Neuron (in vitro differentiated cells): ENCODE measurements around the gene SPATA31C1.
"Not testable (repeated sequence)": the region's sequence is repeated elsewhere in the genome, so short reads cannot be mapped to it uniquely, and the experiment has no call there.

Source experiments
- H2AFZ ChIP-seq: one replicate; pipeline ENCODE4 v1.6.1; 2013; ENCODE audit warnings: low read depth, mild to moderate bottlenecking, inconsistent platforms, low read length, moderate library complexity
- H3K27me3 ChIP-seq: one replicate; pipeline ENCODE4 v1.6.1; 2013; ENCODE audit warnings: low read length; ENCODE audit not compliant: insufficient read depth
- H3K36me3 ChIP-seq: one replicate; pipeline ENCODE4 v1.6.1; 2013; ENCODE audit warnings: low read length; ENCODE audit not compliant: insufficient read depth
- H3K4me1 ChIP-seq: one replicate; pipeline ENCODE4 v1.6.1; 2013; ENCODE audit warnings: low read length; ENCODE audit not compliant: insufficient read depth
- H3K4me3 ChIP-seq: 2 replicates; pipeline ENCODE4 v1.5.1; 2013; ENCODE audit warnings: mild to moderate bottlenecking, low read length, moderate library complexity
- H3K9me3 ChIP-seq: one replicate; pipeline ENCODE4 v1.6.1; 2013; ENCODE audit warnings: low read length

The SPATA31C1 gene

DNA sequence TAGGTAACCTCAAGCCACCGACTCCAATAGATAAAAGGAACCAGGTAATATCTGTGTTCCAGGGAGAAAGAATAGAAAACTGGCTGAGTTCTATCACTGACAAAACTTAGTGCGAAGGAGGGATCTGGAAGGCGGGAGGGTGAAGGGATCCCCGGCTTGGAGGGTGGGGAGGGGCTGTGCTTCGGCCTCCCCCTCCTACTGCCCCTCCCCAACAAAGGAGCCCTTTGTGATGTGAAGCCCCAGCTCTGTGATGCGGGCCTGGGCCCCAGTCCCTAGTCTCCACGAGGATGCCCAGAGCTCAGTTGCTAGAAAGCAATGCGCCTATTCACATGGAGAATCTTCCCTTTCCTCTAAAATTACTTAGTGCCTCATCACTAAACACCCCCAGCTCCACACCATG is at the start of gene SPATA31C1:
SPATA31C1 (plus strand) TSS at position 301 of the 400 bp plus-strand sequence.
- H2AFZ ChIP-seq, H3K4me1 ChIP-seq, H3K4me3 ChIP-seq, H3K9me3 ChIP-seq, H3K27me3 ChIP-seq, H3K36me3 ChIP-seq: not testable (repeated sequence)

DNA sequence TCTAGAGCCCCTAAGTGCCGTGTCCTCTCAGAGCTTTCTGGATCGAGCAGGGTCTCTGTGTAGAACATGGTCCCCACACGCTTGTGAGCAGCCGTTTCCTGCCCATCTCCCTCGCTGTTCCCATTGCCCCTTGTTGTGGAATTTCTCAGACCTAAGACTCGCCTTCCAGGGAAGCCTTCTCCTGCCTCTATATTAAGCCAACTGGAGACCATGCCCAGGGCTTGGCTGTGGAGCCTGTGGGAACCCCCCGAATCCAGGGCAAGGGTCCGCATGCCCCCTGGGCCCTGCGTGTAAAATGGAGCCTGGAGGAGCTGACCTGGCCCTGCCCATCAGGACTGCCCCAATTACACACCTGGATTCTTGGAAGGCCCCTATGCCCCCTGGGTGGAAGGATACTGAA is 49.6 kb upstream of the SPATA31C1 start:
- Histone ChIP-seq H3K36me3 (no peaks in the 10 kb centered on the region), H3K9me3 (no peaks in the 10 kb centered on the region), H2AFZ (no peak overlapping the region), H3K4me1 (no peaks in the 10 kb centered on the region), H3K4me3 (no peak overlapping the region), H3K27me3 (no peaks in the 10 kb centered on the region)

DNA sequence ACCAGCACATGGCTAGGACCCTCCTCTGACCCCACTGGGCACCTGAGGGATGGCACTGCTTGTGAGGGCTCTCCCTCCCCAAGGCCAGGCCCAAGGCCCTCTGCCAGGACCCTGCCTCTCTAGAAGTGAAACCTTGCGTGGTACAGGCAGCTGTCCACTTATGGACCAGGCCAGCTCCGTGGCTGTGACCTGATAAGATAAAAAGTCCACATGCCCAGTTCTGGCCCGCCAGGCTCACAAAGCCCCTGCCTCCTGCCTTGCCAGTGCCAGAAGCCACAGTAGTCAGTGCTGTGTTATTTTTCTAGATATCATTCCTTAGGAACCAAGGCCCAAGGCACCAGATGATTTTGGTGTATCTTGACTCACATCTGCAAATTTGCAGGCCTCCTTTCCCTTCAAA is 49.1 kb upstream of the SPATA31C1 start:
- Histone ChIP-seq H2AFZ (no peak overlapping the region), H3K4me1 (no peaks in the 10 kb centered on the region), H3K9me3 (no peaks in the 10 kb centered on the region), H3K36me3 (no peaks in the 10 kb centered on the region), H3K27me3 (no peaks in the 10 kb centered on the region), H3K4me3 (no peak overlapping the region)

DNA sequence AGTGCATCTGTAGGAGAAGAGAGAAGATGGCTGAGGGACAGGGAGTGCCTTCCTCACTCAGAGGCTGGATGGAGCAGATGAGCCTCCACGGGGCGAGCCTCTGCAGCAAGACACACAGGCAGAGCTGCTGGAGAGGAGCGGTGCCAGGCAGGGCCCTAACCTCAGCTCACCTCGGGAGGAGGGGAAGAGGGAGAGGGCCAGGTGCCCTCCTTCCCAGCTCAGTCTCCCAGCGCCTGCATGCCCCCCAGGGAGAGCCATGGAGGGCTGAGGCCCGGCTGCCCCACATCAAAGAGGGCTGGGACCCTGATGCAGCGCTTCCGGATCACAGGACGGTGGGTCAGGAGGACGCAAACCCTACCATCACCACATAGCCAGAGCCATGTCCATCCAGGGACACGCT is 48.7 kb upstream of the SPATA31C1 start:
- no peaks in the 10 kb centered on the region for H3K36me3 ChIP-seq
- H3K27me3 ChIP-seq, result no peaks in the 10 kb centered on the region
- no peaks in the 10 kb centered on the region for H3K4me1 ChIP-seq
- H3K4me3 ChIP-seq, result no peak overlapping the region
- no peak overlapping the region for H2AFZ ChIP-seq
- no peaks in the 10 kb centered on the region for H3K9me3 ChIP-seq

DNA sequence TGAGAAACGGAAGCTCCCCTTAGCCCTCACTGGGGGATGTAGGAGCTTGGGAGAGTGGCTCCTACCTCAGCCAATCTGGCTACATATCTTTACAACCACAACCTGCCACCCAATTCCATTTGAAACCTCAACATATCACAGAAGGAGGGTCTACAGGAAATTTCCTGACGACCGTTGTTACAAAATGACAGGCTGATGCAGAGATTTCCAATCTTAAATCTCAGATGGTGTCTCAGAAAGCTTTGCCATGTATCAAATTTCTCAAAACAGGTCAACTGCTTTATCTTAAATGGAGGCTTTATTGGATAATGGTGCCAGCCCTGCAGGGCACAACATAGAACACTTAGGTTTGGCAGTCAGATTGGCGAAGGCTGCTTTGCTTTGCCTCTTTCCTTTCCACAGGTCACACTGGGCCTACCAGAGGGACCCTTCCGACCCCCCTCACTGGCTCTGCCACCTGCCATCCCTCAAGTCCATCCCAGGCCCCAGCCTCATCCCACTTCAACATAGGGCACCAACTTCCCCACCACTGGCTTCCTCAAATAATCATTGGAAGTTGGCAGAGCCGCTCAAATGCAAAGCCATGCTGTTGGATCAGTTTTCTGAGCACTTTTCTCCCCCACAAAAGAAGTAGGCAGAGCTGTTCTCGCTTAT is 46.2 kb upstream of the SPATA31C1 start:
- no peaks in the 10 kb centered on the region for H3K9me3 ChIP-seq
- no peaks in the 10 kb centered on the region for H3K27me3 ChIP-seq
- no peaks in the 10 kb centered on the region for H3K36me3 ChIP-seq
- H2AFZ ChIP-seq, result no peak overlapping the region
- no peak overlapping the region for H3K4me3 ChIP-seq
- H3K4me1 ChIP-seq, result no peaks in the 10 kb centered on the region

DNA sequence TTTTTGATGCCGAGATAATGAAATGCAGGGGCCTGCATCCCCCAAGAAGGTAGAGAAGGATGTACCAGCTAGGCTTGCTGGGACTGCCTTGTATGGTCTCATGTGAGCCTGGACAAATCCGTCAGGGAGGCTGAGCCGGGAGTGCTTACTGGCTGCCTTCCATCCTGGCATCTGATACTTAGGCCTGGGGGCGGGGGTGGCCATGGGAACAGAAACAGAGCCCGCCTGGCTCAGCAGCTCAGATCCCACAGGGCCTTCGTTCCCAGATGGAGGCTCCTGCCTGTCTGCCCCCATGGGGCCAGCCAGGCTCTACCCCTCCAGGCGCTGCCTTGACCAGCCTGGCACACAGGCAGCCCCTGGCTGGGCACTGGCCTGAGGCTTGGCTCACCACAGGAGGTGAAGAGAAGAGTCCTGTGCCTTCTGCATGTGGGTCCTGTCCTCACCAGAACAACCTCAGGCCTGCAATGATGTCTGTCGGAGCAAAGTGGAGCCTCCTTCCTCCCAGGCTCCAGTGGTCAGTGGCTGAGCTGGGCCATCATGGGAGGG is 45.6 kb upstream of the SPATA31C1 start:
- Histone ChIP-seq H3K9me3 (no peaks in the 10 kb centered on the region), H3K36me3 (no peaks in the 10 kb centered on the region), H3K27me3 (no peaks in the 10 kb centered on the region), H3K4me3 (no peak overlapping the region), H3K4me1 (no peaks in the 10 kb centered on the region), H2AFZ (no peak overlapping the region)

DNA sequence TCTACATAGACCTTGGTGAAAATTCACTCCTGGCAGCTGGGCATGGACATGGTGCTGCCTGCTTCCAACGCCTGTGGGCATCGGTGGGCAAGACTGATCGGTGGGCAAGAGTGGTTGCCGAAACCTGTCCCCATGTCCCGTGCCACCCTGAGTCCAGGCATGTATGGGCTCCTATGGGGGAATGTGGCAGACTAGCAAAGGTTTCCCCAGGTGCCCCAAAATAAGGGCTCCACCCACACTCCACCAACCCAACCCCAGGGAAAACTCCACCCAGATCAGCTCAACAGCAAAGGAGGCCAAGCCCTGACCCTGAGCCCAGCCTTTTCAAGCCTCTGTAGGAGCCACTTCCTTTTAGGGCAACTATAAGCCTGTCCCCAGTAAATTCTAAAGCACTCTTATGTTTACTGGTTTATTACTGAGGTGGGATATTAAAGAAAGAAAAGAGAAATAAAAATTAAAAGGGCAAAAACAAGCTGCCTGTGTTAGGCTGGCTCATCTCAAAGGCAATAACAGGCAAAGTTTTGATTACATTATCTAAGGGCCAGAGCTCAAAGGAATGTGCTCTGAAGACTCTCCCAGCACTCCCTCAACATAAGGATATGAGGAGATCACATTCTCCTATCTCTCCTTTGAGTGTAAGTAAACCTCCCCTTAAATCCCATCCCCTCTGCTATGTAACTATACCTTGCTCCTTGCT is 44.0 kb upstream of the SPATA31C1 start:
- Histone ChIP-seq H3K27me3 (no peaks in the 10 kb centered on the region), H3K4me3 (no peak overlapping the region), H3K4me1 (no peaks in the 10 kb centered on the region), H3K36me3 (no peaks in the 10 kb centered on the region), H3K9me3 (no peaks in the 10 kb centered on the region), H2AFZ (no peak overlapping the region)

DNA sequence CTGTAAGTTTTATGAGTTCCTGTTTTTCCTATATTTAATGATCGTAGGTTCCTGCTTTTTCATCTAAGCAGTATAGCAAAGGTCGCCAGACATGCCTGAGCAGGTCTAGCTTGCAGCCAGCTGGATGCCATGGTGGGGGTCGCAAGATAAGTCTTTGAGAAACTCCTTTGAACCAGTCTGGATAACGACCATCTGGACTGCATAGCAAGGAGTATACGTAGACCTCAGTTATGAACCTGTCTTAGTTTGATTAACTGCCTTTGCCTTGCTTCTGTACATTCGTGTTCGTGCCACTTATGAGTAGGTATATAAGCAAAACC is 43.5 kb upstream of the SPATA31C1 start:
- Histone ChIP-seq H2AFZ (no peak overlapping the region), H3K4me3 (no peak overlapping the region), H3K9me3 (no peaks in the 10 kb centered on the region), H3K27me3 (no peaks in the 10 kb centered on the region), H3K4me1 (no peaks in the 10 kb centered on the region), H3K36me3 (no peaks in the 10 kb centered on the region)

DNA sequence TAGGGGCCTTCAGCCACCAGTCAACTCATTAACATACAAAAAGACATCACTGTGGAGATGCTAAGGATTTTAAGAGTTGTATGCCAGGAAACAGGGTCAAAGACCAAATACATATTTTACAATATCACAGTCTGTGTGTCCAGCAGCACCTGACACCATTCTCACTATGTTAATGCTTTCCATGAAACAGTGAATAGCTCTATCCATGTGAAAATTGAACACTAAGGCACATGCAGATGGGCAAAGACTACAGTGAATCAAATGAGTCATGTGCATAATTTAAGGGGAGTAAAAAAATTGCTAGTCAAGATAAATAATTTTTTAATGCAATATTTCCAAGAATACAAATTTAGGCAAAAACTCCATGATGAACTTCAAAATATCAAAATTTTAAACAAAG is 42.7 kb upstream of the SPATA31C1 start:
- Histone ChIP-seq H3K4me1 (no peaks in the 10 kb centered on the region), H3K4me3 (no peak overlapping the region), H2AFZ (no peak overlapping the region)

DNA sequence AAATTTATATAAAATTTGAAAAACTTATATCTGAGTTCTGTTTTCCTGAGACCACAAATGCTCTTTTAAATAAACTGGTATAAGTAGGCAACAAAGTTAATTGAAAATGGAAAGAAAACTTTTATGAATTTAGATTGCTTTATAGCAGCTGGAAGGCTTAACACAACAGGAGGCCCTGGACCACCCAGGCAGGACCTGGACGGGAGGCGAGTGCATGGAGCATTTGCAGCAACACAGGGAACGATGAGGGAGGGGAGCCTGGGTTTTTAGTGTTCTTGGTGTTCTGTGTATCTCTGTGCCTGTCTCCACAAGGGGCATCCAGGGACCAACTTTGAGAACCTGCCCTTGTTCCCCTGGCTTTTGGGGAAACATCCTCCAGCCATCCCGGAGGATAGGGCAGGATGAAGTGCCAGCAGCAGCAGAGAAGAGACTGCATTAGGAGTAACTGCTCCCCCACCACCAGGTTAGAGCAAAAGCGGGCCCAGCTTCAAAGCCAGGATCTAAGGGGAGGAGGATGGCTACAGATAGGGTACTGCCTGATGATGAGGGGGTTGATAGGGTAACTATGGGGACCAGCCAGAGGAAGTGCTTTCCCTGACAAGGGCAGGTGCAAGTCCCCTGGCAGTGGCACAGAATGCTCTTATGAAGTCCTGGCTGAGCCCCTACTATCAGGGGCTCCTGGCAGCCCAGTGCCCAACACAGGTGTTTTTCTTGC is 41.8 kb upstream of the SPATA31C1 start:
- no peak overlapping the region for H2AFZ ChIP-seq
- no peaks in the 10 kb centered on the region for H3K36me3 ChIP-seq
- no peaks in the 10 kb centered on the region for H3K27me3 ChIP-seq
- H3K4me1 ChIP-seq, result no peaks in the 10 kb centered on the region
- H3K4me3 ChIP-seq, result no peak overlapping the region
- no peaks in the 10 kb centered on the region for H3K9me3 ChIP-seq

More for the DNA sequence above, 42.7 kb upstream of the SPATA31C1 start:
- Histone ChIP-seq H3K27me3 (no peaks in the 10 kb centered on the region), H3K36me3 (no peaks in the 10 kb centered on the region), H3K9me3 (no peaks in the 10 kb centered on the region)

DNA sequence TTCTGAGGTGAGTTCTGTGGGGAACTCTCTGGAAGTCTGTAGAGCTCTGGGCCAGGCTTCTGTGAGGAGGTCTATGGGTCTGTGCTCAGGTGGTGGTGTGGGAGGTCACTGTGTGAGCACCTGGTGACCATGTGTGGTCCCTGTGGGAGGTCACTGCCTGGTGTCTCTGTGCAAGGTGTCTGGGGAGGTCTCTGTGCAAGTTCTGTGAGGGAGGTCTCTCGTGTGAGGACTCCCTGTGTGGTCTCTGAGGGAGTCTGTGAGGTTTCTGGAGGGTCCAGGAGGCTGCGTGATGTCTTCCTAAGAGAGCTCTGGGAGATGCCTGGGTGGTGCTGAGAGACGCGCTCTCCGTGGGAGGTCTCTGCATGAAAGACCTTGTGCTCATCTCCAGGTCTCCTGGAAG is 41.1 kb upstream of the SPATA31C1 start:
- H3K4me1 ChIP-seq, result no peaks in the 10 kb centered on the region
- H3K36me3 ChIP-seq, result no peaks in the 10 kb centered on the region

DNA sequence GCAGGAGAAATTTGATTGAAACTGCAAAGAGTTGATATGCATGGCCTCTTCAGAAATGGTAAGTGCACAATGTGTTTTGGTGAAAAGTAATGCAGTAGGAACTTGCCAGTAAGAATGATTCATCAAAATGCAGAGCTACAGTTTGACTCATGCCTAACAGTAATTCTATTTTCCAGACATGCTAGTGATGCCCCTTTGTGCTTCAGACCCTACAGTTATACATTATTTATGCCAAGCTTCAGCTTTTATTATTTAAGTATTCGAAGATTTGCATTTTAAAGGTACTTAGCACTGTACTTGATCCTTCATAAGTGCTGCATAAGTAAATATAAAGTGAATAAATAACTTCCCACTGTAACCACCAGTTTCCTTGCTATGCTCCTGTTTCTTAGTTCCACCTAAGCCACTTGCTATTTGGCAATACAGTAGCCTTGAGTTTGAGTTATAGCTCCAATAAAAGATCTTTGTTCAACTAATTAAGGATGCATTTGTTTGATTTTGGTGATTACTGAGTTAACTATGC is 38.7 kb upstream of the SPATA31C1 start:
- H3K27me3 ChIP-seq, result no peaks in the 10 kb centered on the region
- no peaks in the 10 kb centered on the region for H3K4me1 ChIP-seq
- H3K9me3 ChIP-seq, result no peaks in the 10 kb centered on the region
- no peak overlapping the region for H3K4me3 ChIP-seq
- H3K36me3 ChIP-seq, result no peaks in the 10 kb centered on the region
- no peak overlapping the region for H2AFZ ChIP-seq

More for the DNA sequence above, 41.1 kb upstream of the SPATA31C1 start:
- H3K4me3 ChIP-seq, result no peak overlapping the region
- no peaks in the 10 kb centered on the region for H3K27me3 ChIP-seq
- H3K9me3 ChIP-seq, result no peaks in the 10 kb centered on the region
- no peak overlapping the region for H2AFZ ChIP-seq

DNA sequence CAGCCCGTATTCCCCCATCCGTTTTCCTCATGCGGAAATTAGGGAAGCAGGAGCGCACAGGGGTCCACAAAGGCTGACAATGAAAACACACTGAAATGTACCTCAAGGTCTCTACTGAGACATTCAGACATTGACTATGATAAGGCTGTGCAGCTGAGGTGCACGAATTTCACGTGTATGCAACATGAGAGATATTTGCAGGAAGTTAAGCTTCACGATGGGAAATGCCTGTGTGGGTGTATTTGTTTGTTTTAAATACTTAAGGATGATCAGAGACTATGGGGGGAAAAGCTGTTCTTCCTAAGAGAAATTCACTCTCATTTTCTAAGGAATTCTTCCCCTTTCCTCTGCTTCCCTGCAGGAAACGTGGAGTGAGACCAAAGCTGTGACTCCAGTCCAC is 37.6 kb upstream of the SPATA31C1 start:
- H3K4me3 ChIP-seq, result no peak overlapping the region

More for the DNA sequence above, 37.6 kb upstream of the SPATA31C1 start:
- H3K9me3 ChIP-seq, result no peaks in the 10 kb centered on the region
- H3K27me3 ChIP-seq, result no peaks in the 10 kb centered on the region
- no peaks in the 10 kb centered on the region for H3K4me1 ChIP-seq
- no peak overlapping the region for H2AFZ ChIP-seq
- no peaks in the 10 kb centered on the region for H3K36me3 ChIP-seq
